Measurements from ENCODE around the gene IGF1R. TPM values are rescaled to one million over a fixed set of nuclear protein-coding genes. Genes with fewer than 3 reads are reported as not detected.

IGF1R gene
- total RNA-seq, 2 donors from 2014 or later: 32.1 to 64.1 TPM

- DNase-seq (ENCODE audit: low spot score): peak; percentile 83
- Histone ChIP-seq H3K4me3 (no peak overlapping the region), H3K9me3 (no peaks in the 10 kb centered on the region), H3K27me3 (no peaks in the 10 kb centered on the region), H3K27ac (peak overlapping the region; percentile 44), H3K4me1 (peaks cover 0 to 45% of the 10 kb centered on the region in 2 donors), H3K36me3 (no peaks in the 10 kb centered on the region)
- TF ChIP-seq CTCF (IDR thresholded peaks at IDR 0.05): peak; percentile 75 to 95
Observed at GRCh38 chr15:98779463-98780071, 131.2 kb downstream of the IGF1R start.

- H3K36me3 ChIP-seq: no peaks in the 10 kb centered on the region
- no peaks in the 10 kb centered on the region for H3K9me3 ChIP-seq
- no peak overlapping the region for H3K4me3 ChIP-seq
- H3K27ac ChIP-seq: no peak overlapping the region
- no peak for DNase-seq (ENCODE audit: low spot score)
- H3K27me3 ChIP-seq: no peaks in the 10 kb centered on the region
- peaks cover 0 to 38% of the 10 kb centered on the region in 2 donors for H3K4me1 ChIP-seq
- TF ChIP-seq CTCF (IDR thresholded peaks at IDR 0.05): no peak
Observed at GRCh38 chr15:98781838-98782237, 133.5 kb downstream of the IGF1R start.

- Histone ChIP-seq H3K4me3 (no peak overlapping the region), H3K4me1 (peaks cover 0 to 41% of the 10 kb centered on the region in 2 donors), H3K27me3 (no peaks in the 10 kb centered on the region), H3K9me3 (no peaks in the 10 kb centered on the region), H3K27ac (no peak overlapping the region), H3K36me3 (no peaks in the 10 kb centered on the region)
- no peak for DNase-seq (ENCODE audit: low spot score)
- no peak for TF ChIP-seq CTCF (IDR thresholded peaks at IDR 0.05)
Observed at GRCh38 chr15:98782801-98783200, 134.5 kb downstream of the IGF1R start.

- H3K4me1 ChIP-seq: peaks cover 0 to 45% of the 10 kb centered on the region in 2 donors
- no peak overlapping the region for H3K4me3 ChIP-seq
- H3K27me3 ChIP-seq: no peaks in the 10 kb centered on the region
- no peak for DNase-seq (ENCODE audit: low spot score)
- no peak for TF ChIP-seq CTCF (IDR thresholded peaks at IDR 0.05)
- H3K9me3 ChIP-seq: no peaks in the 10 kb centered on the region
- no peaks in the 10 kb centered on the region for H3K36me3 ChIP-seq
- peak overlapping the region; percentile 69 to 78 for H3K27ac ChIP-seq
Observed at GRCh38 chr15:98785431-98785806, 137.1 kb downstream of the IGF1R start.

- Histone ChIP-seq H3K4me3 (no peak overlapping the region), H3K27me3 (no peaks in the 10 kb centered on the region), H3K27ac (peak overlapping the region; percentile 69 to 78), H3K36me3 (no peaks in the 10 kb centered on the region), H3K4me1 (peaks cover 0 to 45% of the 10 kb centered on the region in 2 donors), H3K9me3 (no peaks in the 10 kb centered on the region)
- TF ChIP-seq CTCF (IDR thresholded peaks at IDR 0.05): no peak
- DNase-seq (ENCODE audit: low spot score): no peak
Observed at GRCh38 chr15:98785807-98786621, 137.7 kb downstream of the IGF1R start.

Data from right atrium auricular region (tissue), 2 donors.